HCT116 (cell line): ENCODE measurements around the gene IQGAP2.

Experiments
- ELF1 ChIP-seq: IDR thresholded peaks from 2 replicates; pipeline ENCODE4 v1.6.1; 2012; ENCODE audit warnings: low read depth, borderline replicate concordance
- TF ChIP-seq, protein P1 (sequence below), 3 experiments: fragments of 200-600 bp in 1 of 3; sonication (generic) in 1 of 3; IDR thresholded peaks in 2 of 3; conservative IDR thresholded peaks in 1 of 3; 2 replicates each; pipeline ENCODE4 v1.5.1; 2012 to 2017; ENCODE audit warnings: low read depth in 2 of 3, low read length in 2 of 3, antibody characterized with exemption in 1 of 3, borderline replicate concordance in 1 of 3, control low read depth in 1 of 3, mild to moderate bottlenecking in 1 of 3, mixed read lengths in 1 of 3, mixed run types in 1 of 3, moderate library complexity in 1 of 3; ENCODE audit not compliant: insufficient read depth in 1 of 3

DNA sequence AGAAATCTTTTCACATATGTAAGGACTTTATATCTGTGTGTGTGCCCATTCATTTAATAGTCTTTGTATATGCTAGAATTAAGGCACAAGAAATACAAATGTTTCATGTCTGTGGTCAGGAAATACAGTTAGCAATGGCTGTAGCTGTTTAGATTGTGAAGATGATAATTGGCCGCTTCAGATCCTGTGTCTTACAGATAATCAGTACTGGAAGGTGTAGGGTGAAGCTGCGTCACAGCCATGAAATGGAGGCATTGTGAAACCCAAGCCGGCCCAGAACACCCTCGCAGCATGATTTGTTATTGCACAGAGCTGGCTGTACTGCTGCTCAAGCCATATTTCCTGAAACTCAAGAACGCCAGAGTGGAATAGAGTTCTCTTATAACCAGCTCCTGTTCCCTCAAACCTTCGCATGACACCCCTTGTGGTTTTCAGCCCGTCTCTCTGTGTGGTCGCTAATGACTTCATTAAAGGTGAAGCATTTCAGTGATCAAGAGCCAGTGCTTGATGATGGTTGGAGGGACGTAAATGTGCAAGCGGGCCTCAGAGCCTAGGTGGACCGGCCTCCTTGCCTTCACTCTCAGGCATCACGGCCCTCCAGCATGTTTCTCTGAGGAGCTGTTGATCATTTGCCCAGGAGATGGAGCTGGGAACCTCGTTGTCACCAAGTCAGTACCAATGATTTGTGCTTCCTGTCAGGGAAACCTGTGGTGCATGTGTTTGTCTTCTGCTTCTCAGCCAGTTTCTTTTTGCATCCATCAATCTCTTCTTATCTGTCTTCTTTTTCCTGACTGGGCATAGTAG, 140.0 kb downstream of the IQGAP2 start:
- TF ChIP-seq, protein P1, sequence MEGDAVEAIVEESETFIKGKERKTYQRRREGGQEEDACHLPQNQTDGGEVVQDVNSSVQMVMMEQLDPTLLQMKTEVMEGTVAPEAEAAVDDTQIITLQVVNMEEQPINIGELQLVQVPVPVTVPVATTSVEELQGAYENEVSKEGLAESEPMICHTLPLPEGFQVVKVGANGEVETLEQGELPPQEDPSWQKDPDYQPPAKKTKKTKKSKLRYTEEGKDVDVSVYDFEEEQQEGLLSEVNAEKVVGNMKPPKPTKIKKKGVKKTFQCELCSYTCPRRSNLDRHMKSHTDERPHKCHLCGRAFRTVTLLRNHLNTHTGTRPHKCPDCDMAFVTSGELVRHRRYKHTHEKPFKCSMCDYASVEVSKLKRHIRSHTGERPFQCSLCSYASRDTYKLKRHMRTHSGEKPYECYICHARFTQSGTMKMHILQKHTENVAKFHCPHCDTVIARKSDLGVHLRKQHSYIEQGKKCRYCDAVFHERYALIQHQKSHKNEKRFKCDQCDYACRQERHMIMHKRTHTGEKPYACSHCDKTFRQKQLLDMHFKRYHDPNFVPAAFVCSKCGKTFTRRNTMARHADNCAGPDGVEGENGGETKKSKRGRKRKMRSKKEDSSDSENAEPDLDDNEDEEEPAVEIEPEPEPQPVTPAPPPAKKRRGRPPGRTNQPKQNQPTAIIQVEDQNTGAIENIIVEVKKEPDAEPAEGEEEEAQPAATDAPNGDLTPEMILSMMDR (IDR thresholded peaks at IDR 0.05 in 2 of 3, conservative IDR thresholded peaks at IDR 0.05 in 1 of 3; ENCODE audit: borderline replicate concordance in 1 of 3, insufficient read depth in 1 of 3, low read depth in 2 of 3, low read length in 2 of 3): no peak
- no peak for TF ChIP-seq ELF1
